ENCODE results near the gene RPLP2.

Gene RPLP2

GRCh38 chr11:849951-850774, 40.4 kb downstream of the RPLP2 start:
- DNase-seq (ENCODE audit: low read depth in 2 of 2) = no peak

DNA sequence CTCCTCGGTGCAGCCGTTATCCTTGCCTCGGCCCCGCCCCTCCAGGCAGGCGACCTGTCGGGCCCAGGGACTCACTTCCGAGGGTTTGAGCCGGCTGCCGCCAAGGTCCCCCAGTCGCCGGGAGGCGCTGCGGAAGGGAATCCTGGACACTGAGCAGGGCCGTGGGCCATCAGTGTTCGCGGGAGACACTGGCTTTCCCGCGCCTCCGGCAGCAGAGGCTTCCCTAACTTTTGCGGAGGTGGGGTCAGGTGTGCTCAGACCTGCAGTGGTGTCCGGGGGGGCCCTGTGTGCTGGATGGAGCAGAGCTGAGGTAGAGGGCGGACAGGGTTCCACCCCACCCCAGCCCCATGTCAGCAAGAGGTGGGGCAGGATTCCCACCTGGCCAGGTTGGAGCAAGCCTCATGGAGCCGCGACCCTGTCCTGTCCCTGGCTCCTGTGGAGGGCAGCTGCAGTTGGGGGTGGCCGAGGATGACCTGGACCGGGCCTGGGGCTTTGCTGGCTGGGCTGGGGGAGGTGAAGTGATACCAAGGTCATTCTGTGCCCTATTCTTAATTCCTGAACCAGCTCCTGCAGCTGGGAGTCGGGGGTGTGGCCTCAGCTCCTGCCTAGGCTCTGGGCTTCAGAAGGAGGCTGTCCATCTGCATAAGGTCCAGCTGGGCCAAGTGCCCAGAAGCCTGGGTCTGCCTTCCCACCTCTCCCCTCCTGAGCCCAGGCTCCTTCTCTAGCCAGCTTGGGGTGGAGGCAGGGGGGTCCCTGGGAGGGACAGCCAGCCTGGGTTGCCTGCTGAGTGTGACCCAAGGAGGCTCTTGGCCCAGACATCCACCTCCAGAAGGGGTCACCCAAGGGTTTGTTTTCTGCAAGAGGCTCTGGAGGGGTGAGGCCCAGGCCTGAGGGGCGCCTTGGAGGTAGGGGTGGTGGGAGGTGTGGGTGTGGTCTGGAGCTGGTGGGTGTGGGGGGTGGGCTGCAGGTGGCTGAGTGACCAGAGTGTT, 41.3 kb downstream of the RPLP2 start:
- no peak for DNase-seq (ENCODE audit: low read depth in 2 of 2)

- no peak for DNase-seq (ENCODE audit: low read depth in 2 of 2)
Measured at GRCh38 chr11:852762-853161, 43.0 kb downstream of the RPLP2 start.

GRCh38 chr11:853682-854448, 44.1 kb downstream of the RPLP2 start:
- no peak for DNase-seq (ENCODE audit: low read depth in 2 of 2)

DNA sequence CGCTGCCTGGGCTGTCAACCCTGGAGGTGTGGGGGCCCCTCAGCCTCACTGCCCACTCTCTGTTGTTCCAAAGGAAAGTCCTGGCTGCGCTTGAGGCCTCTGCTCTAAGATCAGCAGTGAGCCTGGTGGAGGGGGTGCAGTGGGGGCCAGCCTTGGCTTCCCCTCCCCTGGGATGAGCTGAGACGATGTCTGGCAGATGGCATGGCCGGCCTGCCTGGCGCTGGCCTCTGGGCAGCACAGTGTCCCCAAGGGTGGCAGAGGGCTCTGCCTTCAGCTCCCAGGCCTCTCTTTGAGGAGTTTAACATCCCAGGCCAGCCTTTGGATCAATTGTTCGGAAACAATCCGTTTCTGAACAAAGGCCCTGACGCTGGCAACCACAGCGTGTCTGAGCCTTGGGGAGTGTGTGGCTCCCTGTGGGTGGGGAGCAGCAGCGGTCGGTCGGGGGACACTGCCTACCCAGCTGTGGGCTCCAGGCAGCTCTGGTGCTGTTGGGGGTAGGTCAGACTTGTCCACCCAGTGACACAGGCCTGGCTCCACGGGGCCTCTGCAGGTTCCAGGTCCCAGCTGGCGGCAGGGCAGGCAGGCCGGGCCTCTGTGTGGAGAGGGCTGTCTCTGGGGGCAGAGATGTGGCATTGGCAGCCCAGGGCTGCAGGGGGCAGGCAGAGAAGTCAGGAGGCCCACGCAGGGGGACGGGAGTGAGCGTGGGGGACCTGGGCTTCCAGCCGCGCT, 45.0 kb downstream of the RPLP2 start:
- DNase-seq (ENCODE audit: low read depth in 2 of 2) = no peak

DNA sequence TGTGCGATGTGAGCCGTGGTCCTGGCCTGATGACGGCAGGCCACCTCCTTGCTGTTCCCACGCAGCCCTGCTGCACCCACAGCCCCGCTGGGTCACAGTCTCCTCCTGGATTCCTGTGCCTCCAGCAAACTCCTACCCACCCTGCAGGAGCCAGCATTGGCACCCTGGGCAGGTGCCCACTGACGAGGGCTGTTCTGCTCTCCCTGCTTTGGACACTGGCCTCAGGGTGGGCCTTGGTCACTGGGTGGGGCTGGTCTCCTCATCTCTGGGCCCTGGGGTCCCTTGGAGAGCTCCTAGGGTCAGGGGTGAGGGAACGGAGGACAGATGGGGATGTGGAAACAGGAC, 45.5 kb downstream of the RPLP2 start:
- DNase-seq (ENCODE audit: low read depth in 2 of 2) = no peak

GRCh38 chr11:855796-856195, 46.0 kb downstream of the RPLP2 start:
- no peak for DNase-seq (ENCODE audit: low read depth in 2 of 2)

- no peak for DNase-seq (ENCODE audit: low read depth in 2 of 2)
Measured at GRCh38 chr11:856397-856796, 46.6 kb downstream of the RPLP2 start.

DNA sequence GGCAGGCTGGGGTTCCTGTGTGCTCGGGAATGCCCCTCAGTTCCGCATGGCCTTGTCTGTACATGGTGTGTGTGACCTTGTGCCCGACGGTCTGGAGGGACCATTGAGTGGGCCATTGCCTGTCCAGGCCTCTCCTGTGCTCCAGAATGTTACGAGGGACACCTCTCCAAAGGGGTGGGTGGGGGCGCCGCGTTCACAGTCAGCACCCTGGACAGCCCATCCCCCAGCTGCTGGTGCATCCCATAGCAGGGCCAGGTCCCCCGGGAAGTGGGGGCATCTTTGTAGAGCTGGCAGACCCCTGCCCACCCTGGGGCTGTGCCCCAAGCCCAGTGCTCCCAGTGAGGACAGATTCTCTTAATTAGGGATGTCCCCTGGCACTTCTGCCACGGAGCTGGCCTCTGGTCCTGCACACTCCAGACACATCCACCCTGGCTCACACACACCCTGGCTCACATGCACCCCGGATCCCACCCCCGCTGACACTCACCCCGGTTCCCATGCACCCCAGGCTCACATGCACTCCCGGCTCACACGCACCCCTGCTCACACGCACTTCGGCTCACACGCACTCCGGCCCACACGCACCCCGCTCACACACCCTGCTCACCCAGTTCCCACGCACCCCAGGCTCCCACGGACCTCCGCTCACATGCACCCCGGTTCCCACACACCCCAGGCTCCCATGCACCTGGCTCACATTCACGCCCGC, 48.4 kb downstream of the RPLP2 start:
- no peak for DNase-seq (ENCODE audit: low read depth in 2 of 2)

DNA sequence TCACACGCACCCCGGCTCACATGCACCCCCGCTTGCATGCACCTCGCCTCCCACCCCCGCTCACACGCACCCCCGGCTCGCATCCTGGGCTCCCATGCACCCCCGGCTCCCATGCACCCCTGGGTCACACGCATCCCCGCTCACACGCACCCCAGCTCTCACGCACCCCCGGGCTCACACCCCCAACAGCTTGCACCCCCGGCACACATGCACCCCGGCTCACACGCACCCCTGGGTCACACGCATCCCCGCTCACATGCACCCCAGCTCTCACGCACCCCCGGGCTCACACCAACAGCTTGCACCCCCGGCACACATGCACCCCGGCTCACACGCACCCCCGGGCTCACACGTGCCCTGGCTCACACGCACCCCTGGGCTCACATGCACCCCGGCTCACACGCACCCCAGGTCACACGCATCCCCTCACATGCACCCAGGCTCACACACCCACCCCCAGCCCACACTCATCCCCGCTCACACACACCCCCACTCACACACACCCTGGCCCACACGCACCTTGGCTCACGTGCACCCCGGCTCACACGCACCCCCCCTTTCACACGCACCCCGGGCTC, 49.1 kb downstream of the RPLP2 start:
- no peak for DNase-seq (ENCODE audit: low read depth in 2 of 2)

- no peak for DNase-seq (ENCODE audit: low read depth in 2 of 2)
Measured at GRCh38 chr11:859394-860131, 49.8 kb downstream of the RPLP2 start.

GRCh38 chr11:860234-861104, 50.7 kb downstream of the RPLP2 start:
- DNase-seq (ENCODE audit: low read depth in 2 of 2) = no peak

DNA sequence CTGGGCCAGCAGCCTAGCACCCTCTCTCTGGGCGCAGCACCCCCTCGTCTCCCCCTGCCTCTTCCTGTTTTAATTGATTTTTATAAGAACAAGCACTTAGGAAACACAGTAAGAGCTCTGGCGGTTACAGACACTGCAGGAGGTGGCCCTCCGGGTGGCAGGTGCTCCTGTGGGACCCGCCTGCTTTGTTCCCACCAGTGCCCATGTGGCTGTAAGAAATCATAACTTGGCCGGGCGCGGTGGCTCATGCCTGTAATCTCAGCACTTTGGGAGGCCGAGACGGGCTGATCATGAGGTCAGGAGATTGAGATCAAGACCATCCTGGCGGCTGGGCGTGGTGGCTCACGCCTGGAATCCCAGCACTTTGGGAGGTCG, 51.3 kb downstream of the RPLP2 start:
- no peak for DNase-seq (ENCODE audit: low read depth in 2 of 2)

DNA sequence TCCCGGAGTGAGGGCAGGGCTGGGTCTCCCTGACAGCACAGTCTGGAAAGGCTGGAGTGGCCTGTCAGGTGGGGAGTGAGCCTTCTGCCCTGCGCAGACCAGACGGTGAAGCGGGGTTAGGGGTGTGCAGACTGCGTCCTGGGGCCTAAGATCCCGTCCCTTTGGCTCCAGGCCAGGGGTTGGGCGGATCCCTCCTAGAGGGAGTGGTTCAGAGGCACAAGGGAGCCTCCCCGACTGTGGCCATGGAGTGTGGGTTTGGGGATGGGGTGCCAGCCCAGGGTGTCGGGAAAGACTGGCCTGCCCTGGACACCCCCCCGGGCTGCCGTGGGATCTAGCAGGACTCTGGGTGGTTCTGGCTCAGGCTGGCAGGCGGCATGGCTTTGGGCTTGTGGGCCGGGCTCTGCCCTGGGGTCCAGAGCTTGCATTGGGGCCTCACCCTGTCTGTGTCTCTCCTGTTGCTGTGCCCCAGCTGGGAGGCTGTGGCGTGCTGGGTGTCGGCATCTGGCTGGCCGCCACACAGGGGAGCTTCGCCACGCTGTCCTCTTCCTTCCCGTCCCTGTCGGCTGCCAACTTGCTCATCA, 52.4 kb downstream of the RPLP2 start:
- DNase-seq (ENCODE audit: low read depth in 2 of 2) = no peak
